RWPE2 (cell line): Measurements from ENCODE around the gene DRICH1.
"Not testable (repeated sequence)": the region's sequence is repeated elsewhere in the genome, so short reads cannot be mapped to it uniquely, and the experiment has no call there.

Experiments used
- ATAC-seq: fragments of 200-7000 bp; cut with Tn5 transposase; 3 replicates; pipeline ENCODE4 v1.9.1; 2021; ENCODE audit warnings: low read depth
- DNase-seq: peaks from one replicate; pipeline ENCODE4 v3.0.0-alpha.2; 2020; ENCODE audit warnings: low spot score
- H3K27ac ChIP-seq: fragments of 450-650 bp; 2 replicates; pipeline ENCODE4 v1.5.1; 2017; ENCODE audit warnings: mild to moderate bottlenecking; ENCODE audit not compliant: poor library complexity, severe bottlenecking
- H3K27me3 ChIP-seq: fragments of 250-450 bp; sonication (Bioruptor Pico); 2 replicates; pipeline ENCODE4 v1.5.1; 2021; ENCODE audit warnings: mild to moderate bottlenecking, moderate library complexity; ENCODE audit not compliant: insufficient read depth, poor library complexity, severe bottlenecking
- H3K36me3 ChIP-seq: fragments of 250-450 bp; sonication (Bioruptor Pico); 2 replicates; pipeline ENCODE4 v1.5.1; 2020; ENCODE audit warnings: low read depth, mild to moderate bottlenecking, moderate library complexity
- H3K4me1 ChIP-seq: fragments of 250-450 bp; sonication (Bioruptor Pico); 2 replicates; pipeline ENCODE4 v1.5.1; 2021; ENCODE audit warnings: mild to moderate bottlenecking, moderate library complexity; ENCODE audit not compliant: insufficient read depth, poor library complexity, severe bottlenecking
- H3K4me3 ChIP-seq: fragments of 250-450 bp; sonication (Bioruptor Pico); 2 replicates; pipeline ENCODE4 v1.5.1; 2021; ENCODE audit warnings: mild to moderate bottlenecking, moderate library complexity; ENCODE audit not compliant: severe bottlenecking
- H3K9me3 ChIP-seq: fragments of 250-450 bp; sonication (Bioruptor Pico); 2 replicates; pipeline ENCODE4 v1.5.1; 2021; ENCODE audit warnings: mild to moderate bottlenecking, moderate library complexity; ENCODE audit not compliant: severe bottlenecking
- CTCF ChIP-seq: fragments of 450-650 bp; IDR thresholded peaks from one replicate; pipeline ENCODE4 v1.5.1; 2017; ENCODE audit warnings: mild to moderate bottlenecking, moderate library complexity; ENCODE audit not compliant: poor library complexity, severe bottlenecking

The DRICH1 gene

DNA sequence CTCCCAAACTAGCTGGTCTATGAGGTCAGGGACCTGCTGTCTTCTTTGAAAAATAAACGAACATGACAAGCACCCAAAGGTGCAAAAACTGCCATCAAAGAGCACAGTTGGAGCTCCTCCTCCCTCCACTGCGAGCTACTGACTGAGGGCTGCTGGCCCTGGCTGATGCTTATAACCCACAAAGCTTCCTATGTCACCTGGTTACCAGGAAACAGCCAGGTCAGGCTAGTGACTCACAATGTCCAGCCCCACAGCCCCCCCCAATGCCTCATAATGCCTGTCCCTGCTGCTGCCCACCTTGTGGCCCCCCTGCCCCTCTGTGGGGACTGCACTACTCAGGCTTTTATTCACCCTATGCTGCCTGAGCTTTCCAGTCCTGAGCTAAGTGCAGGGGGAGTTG is at the start of gene DRICH1:
Gene DRICH1, minus strand, starts transcription at position 144 of the 400 bp plus-strand sequence. CDS start 298 bp downstream, outside the sequence.
- no peaks in the 10 kb centered on the region for H3K4me1 ChIP-seq
- ATAC-seq (no peak), DNase-seq (no peak)
- no peak within 1 kb of the TSS for H3K27ac ChIP-seq
- H3K4me3 ChIP-seq = no peak within 1 kb of the TSS
- no peaks in the 10 kb centered on the region for H3K27me3 ChIP-seq
- H3K36me3 ChIP-seq = no peaks in the 10 kb centered on the region
- H3K9me3 ChIP-seq = no peaks in the 10 kb centered on the region
- TF ChIP-seq CTCF = no peak

DNA sequence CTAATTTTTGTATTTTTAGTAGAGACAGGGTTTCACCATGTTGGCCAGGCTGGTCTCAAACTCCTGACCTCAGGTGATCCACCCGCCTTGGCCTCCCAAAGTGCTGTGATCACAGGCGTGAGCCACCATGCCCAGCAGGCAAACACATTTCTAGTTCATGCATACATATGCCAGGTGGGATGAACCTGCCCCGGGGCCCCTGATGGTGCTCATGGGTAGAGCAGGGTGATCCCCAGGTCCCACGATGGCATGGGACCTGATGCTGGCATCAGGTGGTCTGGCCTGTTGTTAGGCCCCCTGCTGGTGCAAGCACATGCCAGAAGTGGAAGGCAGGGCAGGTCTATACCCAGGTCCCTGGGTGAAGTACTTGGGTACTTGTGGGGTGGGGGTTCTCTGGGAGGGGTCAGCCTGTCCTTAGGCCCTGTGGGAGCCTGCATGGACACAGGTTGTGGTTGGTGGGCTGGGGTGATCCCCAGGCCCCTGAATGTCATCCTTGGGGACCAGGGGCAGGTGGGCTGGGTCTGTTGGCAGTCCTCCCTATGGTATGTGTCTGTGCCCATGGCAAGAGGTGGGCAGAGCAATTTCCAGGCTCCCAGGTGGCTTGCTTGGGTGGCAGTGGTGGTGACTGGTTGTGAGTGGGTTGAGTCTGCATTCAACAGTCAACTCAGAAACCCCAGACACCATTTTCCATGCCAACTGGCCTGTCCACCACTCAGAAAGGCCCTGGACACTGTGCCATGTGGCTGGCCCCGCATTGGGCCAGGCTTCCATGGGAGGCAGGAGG is 49.1 kb upstream of the DRICH1 start:
- Histone ChIP-seq H3K36me3 (no peaks in the 10 kb centered on the region), H3K27me3 (no peaks in the 10 kb centered on the region), H3K27ac (no peak overlapping the region), H3K9me3 (no peaks in the 10 kb centered on the region), H3K4me1 (no peaks in the 10 kb centered on the region), H3K4me3 (no peak overlapping the region)
- ATAC-seq = no peak
- no peak for DNase-seq
- no peak for TF ChIP-seq CTCF

DNA sequence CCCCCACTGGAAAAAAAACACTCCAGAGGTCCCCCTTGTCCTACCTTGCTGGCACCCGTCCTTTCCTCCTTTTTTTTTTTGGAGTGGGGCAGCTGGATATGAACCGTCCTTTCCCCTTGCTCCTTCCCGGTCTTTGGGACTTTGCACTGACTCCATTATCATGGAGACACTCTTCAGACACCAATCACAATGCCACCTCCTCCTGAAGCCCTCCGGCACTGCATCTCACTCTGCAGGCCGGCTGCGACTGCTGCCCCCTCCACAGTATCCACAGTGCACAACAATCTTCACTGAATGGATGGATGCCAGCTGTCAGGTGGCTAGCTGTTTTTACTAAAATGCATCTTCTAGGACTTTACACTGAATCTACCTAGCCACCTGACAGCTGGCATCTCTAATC is 46.0 kb upstream of the DRICH1 start:
- TF ChIP-seq CTCF = no peak
- ATAC-seq (no peak), DNase-seq (peak; percentile 4)
- no peaks in the 10 kb centered on the region for H3K27me3 ChIP-seq
- no peaks in the 10 kb centered on the region for H3K36me3 ChIP-seq
- no peak overlapping the region for H3K4me3 ChIP-seq
- H3K4me1 ChIP-seq = no peaks in the 10 kb centered on the region
- no peak overlapping the region for H3K27ac ChIP-seq
- H3K9me3 ChIP-seq = no peaks in the 10 kb centered on the region

DNA sequence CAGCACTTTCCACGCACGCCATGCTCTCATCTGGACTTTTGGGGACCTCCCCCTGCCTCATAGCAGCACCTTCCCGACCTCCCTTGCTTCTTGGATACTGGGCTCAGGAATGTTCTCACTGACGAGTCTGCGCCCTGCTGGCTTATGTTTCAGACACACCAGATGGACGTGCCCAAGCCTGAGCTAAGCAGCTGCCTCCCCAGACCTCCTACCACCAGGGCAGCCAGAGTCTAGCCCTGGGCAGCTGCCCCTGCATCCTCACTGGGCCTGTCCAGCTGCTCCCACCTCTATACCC is 45.5 kb upstream of the DRICH1 start:
- no peak for TF ChIP-seq CTCF
- Histone ChIP-seq H3K27me3 (no peaks in the 10 kb centered on the region), H3K36me3 (no peaks in the 10 kb centered on the region), H3K9me3 (no peaks in the 10 kb centered on the region), H3K27ac (no peak overlapping the region), H3K4me3 (no peak overlapping the region), H3K4me1 (no peaks in the 10 kb centered on the region)
- DNase-seq (no peak), ATAC-seq (no peak)

DNA sequence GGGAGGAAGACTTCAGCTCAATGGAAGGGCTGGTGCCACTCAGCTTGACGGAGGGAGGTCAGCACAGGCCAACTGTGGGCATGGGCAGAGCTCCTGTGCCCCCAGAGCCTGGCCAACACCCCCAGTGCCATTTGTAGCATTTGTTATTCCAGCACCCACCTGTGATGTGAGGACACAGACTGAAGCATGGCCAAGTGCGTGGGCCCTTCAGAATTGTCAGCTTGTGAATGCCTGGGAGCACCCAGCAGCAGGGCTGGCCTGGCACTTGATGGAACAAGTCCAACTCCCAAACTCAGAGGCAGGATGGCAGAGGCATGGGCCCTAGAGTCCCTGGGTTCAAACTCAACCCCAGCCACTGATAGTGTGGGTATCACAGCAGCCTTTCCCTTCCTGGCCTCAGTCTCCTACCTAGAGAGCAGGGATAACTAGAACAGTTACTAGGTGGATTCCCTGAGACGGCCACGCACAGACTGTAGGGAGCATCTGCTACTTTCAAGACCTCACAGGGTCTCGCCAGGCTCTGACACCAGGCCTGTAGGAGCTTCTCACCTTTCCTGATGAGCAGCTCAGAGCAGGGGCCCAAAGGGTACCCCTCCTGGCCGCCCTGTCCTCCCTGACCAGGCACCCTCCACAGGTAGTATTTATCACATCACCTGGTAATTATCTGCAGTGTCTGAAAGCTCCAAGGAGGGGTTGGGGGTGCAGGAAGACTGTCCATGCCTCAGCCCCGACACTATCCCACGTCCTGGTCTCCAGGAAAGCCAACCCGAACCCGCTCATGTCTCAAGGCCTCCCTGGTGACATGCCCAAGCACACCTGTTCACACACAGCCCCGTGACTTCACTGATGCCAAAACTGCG is 45.0 kb upstream of the DRICH1 start:
- not testable (repeated sequence) for H3K27ac ChIP-seq, H3K4me1 ChIP-seq, H3K4me3 ChIP-seq, H3K36me3 ChIP-seq, H3K9me3 ChIP-seq, H3K27me3 ChIP-seq, ATAC-seq
- peak; percentile 28 for DNase-seq
